GM23248 (cell line): ENCODE data around the gene HTRA1. TPM values are rescaled to one million over a fixed set of nuclear protein-coding genes. Genes with fewer than 3 reads are reported as not detected.
A peak's percentile ranks its signal among the peaks of the same experiment; 100 is the strongest.

Source experiments
- DNase-seq: peaks from one replicate; pipeline ENCODE4 v3.0.0-alpha.2; 2015
- H2AFZ ChIP-seq: fragments of 200-600 bp; sonication (generic); 2 replicates; pipeline ENCODE4 v1.6.1; 2016; ENCODE audit warnings: antibody characterized with exemption
- H3F3A ChIP-seq: fragments of 200-600 bp; sonication (generic); 2 replicates; pipeline ENCODE4 v1.6.1; 2016; ENCODE audit warnings: mild to moderate bottlenecking, antibody characterized with exemption, mixed run types; ENCODE audit not compliant: insufficient read depth
- H3K27ac ChIP-seq: fragments of 200-600 bp; sonication (generic); 2 replicates; pipeline ENCODE4 v1.5.1; 2016; ENCODE audit warnings: mild to moderate bottlenecking
- H3K27me3 ChIP-seq: fragments of 200-600 bp; sonication (generic); replicated peaks from 2 replicates; pipeline ENCODE4 v1.6.1; 2016; ENCODE audit warnings: mild to moderate bottlenecking; ENCODE audit not compliant: insufficient read depth
- H3K36me3 ChIP-seq: fragments of 200-600 bp; sonication (generic); 2 replicates; pipeline ENCODE4 v1.6.1; 2016; ENCODE audit warnings: low read depth, mild to moderate bottlenecking
- H3K4me1 ChIP-seq: fragments of 200-600 bp; sonication (generic); 2 replicates; pipeline ENCODE4 v1.6.1; 2016; ENCODE audit warnings: mild to moderate bottlenecking; ENCODE audit not compliant: insufficient read depth
- H3K4me2 ChIP-seq: fragments of 200-600 bp; sonication (generic); one replicate; pipeline ENCODE4 v1.6.1; 2016; ENCODE audit warnings: mild to moderate bottlenecking; ENCODE audit not compliant: unreplicated experiment
- H3K4me3 ChIP-seq: fragments of 200-600 bp; sonication (generic); 2 replicates; pipeline ENCODE4 v1.5.1; 2016; ENCODE audit warnings: mild to moderate bottlenecking
- H3K79me2 ChIP-seq: fragments of 200-600 bp; sonication (generic); 2 replicates; pipeline ENCODE4 v1.6.1; 2016; ENCODE audit warnings: mild to moderate bottlenecking; ENCODE audit not compliant: insufficient read depth
- H3K9ac ChIP-seq: fragments of 200-600 bp; sonication (generic); 2 replicates; pipeline ENCODE4 v1.6.1; 2016; ENCODE audit warnings: mild to moderate bottlenecking
- H3K9me2 ChIP-seq: fragments of 200-600 bp; sonication (generic); 2 replicates; pipeline ENCODE4 v1.6.1; 2016; ENCODE audit warnings: mixed run types, mild to moderate bottlenecking, moderate library complexity; ENCODE audit not compliant: insufficient read depth
- H3K9me3 ChIP-seq: fragments of 200-600 bp; sonication (generic); one replicate; pipeline ENCODE4 v1.6.1; 2017; ENCODE audit warnings: low read depth
- H4K20me1 ChIP-seq: fragments of 200-600 bp; sonication (generic); 2 replicates; pipeline ENCODE4 v1.6.0; 2016; ENCODE audit not compliant: insufficient read depth
- EZH2 ChIP-seq: fragments of 200-600 bp; sonication (generic); IDR thresholded peaks from 2 replicates; pipeline ENCODE4 v1.6.1; 2018; ENCODE audit warnings: antibody characterized with exemption, mild to moderate bottlenecking; ENCODE audit not compliant: insufficient read depth, poor library complexity, severe bottlenecking
- EZH2phosphoT487 ChIP-seq: fragments of 200-600 bp; sonication (generic); IDR thresholded peaks from 2 replicates; pipeline ENCODE4 v1.6.1; 2018; ENCODE audit warnings: antibody characterized with exemption, moderate library complexity, mild to moderate bottlenecking, low read depth; ENCODE audit not compliant: insufficient read depth
- WGBS, 2 experiments: methylation state at CpG; one replicate each; pipeline ENCODE4 v1.1.6; 2015 to 2017; ENCODE audit warnings: low lambda C conversion rate in 2 of 2, low coverage in 1 of 2; ENCODE audit errors: missing lambda C conversion rate in 2 of 2; 5-methylcytosine and 5-hydroxymethylcytosine counted together
- in situ Hi-C: fragments of 300-500 bp; cut with MboI; formaldehyde crosslinking; loops from 2 replicates; pipeline ENCODE4 v1.15.0; 2020
- polyA plus RNA-seq: library from polyadenylated mRNA; unstranded; fragments of >200 nt; fragmentation: Nextera tagmentation; extraction: Ambion mirVana; gene quantifications from 2 replicates; pipeline ENCODE4 v1.2.1, GENCODE V29; 2016
- total RNA-seq: library from RNA; depleted of rRNA; stranded (reverse); fragments of >200 nt; shearing (Covaris generic); gene quantifications from 2 replicates; pipeline ENCODE4 v1.2.3, GENCODE V29; 2014

Gene HTRA1
- total and polyA plus RNA-seq, 2 experiments from 2014 or later = 220 to 405 TPM

- peak overlapping the region; percentile 28 for H2AFZ ChIP-seq
Observed at GRCh38 chr10:122490268-122490667, 28.9 kb downstream of the HTRA1 start.

GRCh38 chr10:122490786-122491680 is 29.7 kb downstream of the HTRA1 start:
- Histone ChIP-seq H3K4me2 (peak overlapping the region; percentile 44), H2AFZ (peak overlapping the region; percentile 28), H3K36me3 (no peaks in the 10 kb centered on the region), H3K4me1 (peaks cover 65% of the 10 kb centered on the region), H3K9me2 (no peaks in the 10 kb centered on the region), H3K27ac (peak overlapping the region; percentile 91), H3K79me2 (peaks cover 11% of the 10 kb centered on the region; the same call in 1 of the 2 replicates), H3F3A (peaks cover 56% of the 10 kb centered on the region), H3K4me3 (peak overlapping the region; percentile 1), H3K9me3 (no peaks in the 10 kb centered on the region), H4K20me1 (no peaks in the 10 kb centered on the region), H3K9ac (peak overlapping the region; percentile 63), H3K27me3 (no peaks in the 10 kb centered on the region)
- in situ Hi-C loops = no loop called here
- TF ChIP-seq EZH2 = no peak
- no peak for TF ChIP-seq EZH2phosphoT487
- DNase-seq = peak; percentile 83
- 36 to 37% methylated on average over 26 of the region's 26 CpGs for WGBS, 2 experiments

More at GRCh38 chr10:122490268-122490667, 28.9 kb downstream of the HTRA1 start:
- in situ Hi-C loops = no loop called here
- Histone ChIP-seq H3K9me2 (no peaks in the 10 kb centered on the region), H3K9me3 (no peaks in the 10 kb centered on the region), H3K79me2 (peaks cover 18% of the 10 kb centered on the region; the same call in 1 of the 2 replicates), H3K9ac (peak overlapping the region; percentile 63), H3K4me1 (peaks cover 57% of the 10 kb centered on the region), H3K27me3 (no peaks in the 10 kb centered on the region), H3K4me3 (peak overlapping the region; percentile 1; the same call in 1 of the 2 replicates), H3F3A (peaks cover 48% of the 10 kb centered on the region), H3K27ac (peak overlapping the region; percentile 91), H3K36me3 (no peaks in the 10 kb centered on the region), H3K4me2 (peak overlapping the region; percentile 23), H4K20me1 (no peaks in the 10 kb centered on the region)
- DNase-seq = peak; percentile 81
- TF ChIP-seq EZH2 (no peak), EZH2phosphoT487 (no peak)
- WGBS, 2 experiments = 3 to 8% methylated on average over 4 of the region's 4 CpGs

GRCh38 chr10:122492006-122492405 is 30.7 kb downstream of the HTRA1 start:
- no peak overlapping the region for H3K4me3 ChIP-seq
- H3K9me2 ChIP-seq = no peaks in the 10 kb centered on the region
- H3K27me3 ChIP-seq = no peaks in the 10 kb centered on the region
- H4K20me1 ChIP-seq = no peaks in the 10 kb centered on the region
- TF ChIP-seq EZH2phosphoT487 = no peak
- TF ChIP-seq EZH2 = no peak
- H2AFZ ChIP-seq = no peak overlapping the region
- H3K9ac ChIP-seq = peak overlapping the region; percentile 63
- H3K36me3 ChIP-seq = no peaks in the 10 kb centered on the region
- peak overlapping the region; percentile 44 for H3K4me2 ChIP-seq
- peaks cover 69% of the 10 kb centered on the region for H3K4me1 ChIP-seq
- H3K9me3 ChIP-seq = no peaks in the 10 kb centered on the region
- H3K79me2 ChIP-seq = peaks cover 14% of the 10 kb centered on the region
- H3K27ac ChIP-seq = peak overlapping the region; percentile 91
- in situ Hi-C loops = no loop called here
- WGBS, 2 experiments = 29 to 40% methylated on average over 9 of the region's 9 CpGs
- H3F3A ChIP-seq = peaks cover 66% of the 10 kb centered on the region
- peak; percentile 65 for DNase-seq

GRCh38 chr10:122492999-122493481 is 31.7 kb downstream of the HTRA1 start:
- no peaks in the 10 kb centered on the region for H3K27me3 ChIP-seq
- H3K9ac ChIP-seq = peak overlapping the region; percentile 63
- peak overlapping the region; percentile 15 for H3K4me2 ChIP-seq
- 16 to 19% methylated on average over 9 of the region's 9 CpGs for WGBS, 2 experiments
- H3F3A ChIP-seq = peaks cover 66% of the 10 kb centered on the region
- peak overlapping the region; percentile 91 for H3K27ac ChIP-seq
- in situ Hi-C loops = no loop called here
- no peaks in the 10 kb centered on the region for H4K20me1 ChIP-seq
- TF ChIP-seq EZH2phosphoT487 = no peak
- TF ChIP-seq EZH2 = no peak
- no peak overlapping the region for H2AFZ ChIP-seq
- H3K9me2 ChIP-seq = no peaks in the 10 kb centered on the region
- H3K4me1 ChIP-seq = peaks cover 69% of the 10 kb centered on the region
- peak; percentile 91 for DNase-seq
- H3K79me2 ChIP-seq = peaks cover 24% of the 10 kb centered on the region
- no peaks in the 10 kb centered on the region for H3K36me3 ChIP-seq
- H3K4me3 ChIP-seq = no peak overlapping the region
- H3K9me3 ChIP-seq = no peaks in the 10 kb centered on the region
